ENCODE measurements around the gene TMEM213.
A peak's percentile ranks its signal among the peaks of the same experiment; 100 is the strongest.
"Not testable (repeated sequence)": the region's sequence is repeated elsewhere in the genome, so short reads cannot be mapped to it uniquely, and the experiment has no call there.

The TMEM213 gene

GRCh38 chr7:138797715-138798320 is at the start of gene TMEM213, which contains the start of gene ATP6V0A4:
Gene TMEM213 (plus strand): TSS chr7:138797994. CDS start chr7:138798105, 111 bp downstream.
Gene ATP6V0A4 (minus strand): TSS chr7:138798196. CDS start chr7:138771247, 26,949 bp downstream.
- no peak for DNase-seq

DNA sequence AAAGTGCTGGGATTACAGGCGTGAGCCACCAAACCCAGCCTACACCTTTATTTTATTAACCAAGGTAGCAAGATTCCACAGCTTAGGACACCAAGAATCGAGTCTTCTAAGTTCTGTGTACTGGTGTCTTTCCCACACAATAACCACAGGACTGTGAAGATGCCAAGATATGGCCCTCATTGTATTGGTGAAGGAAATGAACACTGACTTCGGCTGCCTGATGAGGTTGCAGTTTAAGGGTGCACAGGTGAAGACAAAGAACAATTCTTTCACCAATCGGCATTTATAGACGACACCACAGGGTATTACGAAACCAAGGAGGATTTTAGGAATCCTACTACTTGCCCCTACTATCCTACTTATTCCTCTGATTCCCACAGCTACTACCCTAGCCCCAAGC is 49.1 kb upstream of the TMEM213 start:
- DNase-seq: no peak

DNA sequence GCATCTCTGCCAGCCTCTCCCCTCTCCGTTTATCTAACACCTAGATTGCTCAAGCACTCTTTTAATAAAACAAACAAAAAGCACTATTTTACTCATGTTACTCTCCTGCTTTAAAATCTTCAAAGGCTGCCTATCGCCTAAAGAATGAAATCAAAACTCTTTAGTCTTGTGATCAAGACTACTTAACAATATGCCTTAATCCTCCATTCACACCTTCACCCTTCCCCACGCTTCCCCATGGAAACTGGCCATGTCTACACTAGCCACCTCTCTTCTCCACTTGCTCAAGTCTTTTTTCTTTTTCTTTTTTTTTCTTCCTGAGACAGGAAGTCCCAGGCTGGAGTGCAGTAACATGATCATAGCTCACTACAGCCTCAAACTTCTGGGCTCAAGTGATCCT is 47.8 kb upstream of the TMEM213 start:
- DNase-seq: no peak

- DNase-seq: no peak
These were observed 47.3 kb upstream of the TMEM213 start for GRCh38 chr7:138750473-138750872.

DNA sequence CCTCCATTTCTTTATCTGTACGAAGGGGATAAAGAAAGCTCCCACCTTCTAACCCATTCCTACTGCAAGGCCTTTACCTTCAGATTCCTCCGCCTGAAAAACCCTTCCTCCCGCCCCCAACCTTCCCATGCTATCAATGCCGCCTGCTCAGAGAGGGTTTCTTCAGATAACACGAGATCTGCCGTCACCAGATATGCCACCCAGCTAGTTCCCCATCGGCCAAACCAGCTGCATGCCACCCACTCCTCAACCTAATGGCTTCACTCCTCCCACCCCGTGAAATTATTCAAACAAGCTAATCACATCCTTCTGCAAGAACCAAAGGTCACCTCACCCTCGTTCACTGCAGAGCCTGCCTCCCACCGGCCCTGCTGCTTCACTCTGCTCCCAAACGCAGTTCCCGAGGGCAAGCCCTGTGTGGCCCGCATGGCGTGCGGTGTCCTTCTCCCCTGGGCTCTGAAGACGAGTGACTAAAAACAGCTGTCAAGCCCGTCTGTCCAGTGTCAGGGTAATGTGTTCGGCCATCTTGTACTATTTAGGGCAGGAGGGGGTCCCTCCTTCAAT is 46.8 kb upstream of the TMEM213 start:
- no peak for DNase-seq

DNA sequence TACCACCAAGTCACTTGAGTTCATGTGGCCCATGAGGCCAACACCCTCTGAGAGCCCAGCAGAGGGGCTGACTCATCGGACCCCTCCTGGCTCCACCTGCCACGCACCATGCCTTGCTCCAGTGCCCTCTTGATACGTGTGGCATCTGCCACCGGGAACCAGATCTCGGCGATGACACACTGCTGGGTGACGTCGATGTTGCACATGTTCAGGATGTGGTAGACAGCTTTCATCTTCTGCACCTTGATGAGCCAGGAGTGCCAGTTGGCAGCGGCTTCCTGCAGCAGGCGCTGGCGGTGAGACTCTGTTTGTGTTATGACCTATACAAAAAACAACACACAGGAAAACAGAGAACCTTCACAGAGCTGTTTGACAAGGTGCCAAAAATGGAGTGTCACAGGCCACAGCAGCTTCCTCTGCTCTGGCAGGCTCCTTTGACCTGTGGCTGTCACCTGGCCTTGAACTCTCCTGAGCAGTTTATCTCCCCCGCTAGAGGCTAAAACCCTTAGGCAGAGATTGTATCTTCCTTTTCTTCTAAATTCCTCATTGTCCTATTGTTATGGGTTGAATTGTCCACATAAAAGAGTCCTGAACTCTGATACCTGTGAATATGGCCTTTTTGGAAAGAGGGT is 45.2 kb upstream of the TMEM213 start:
- peak; percentile 85 for DNase-seq

GRCh38 chr7:138753150-138753518 is 44.7 kb upstream of the TMEM213 start:
- no peak for DNase-seq

- no peak for DNase-seq
These were observed 44.2 kb upstream of the TMEM213 start for GRCh38 chr7:138753610-138754009.

DNA sequence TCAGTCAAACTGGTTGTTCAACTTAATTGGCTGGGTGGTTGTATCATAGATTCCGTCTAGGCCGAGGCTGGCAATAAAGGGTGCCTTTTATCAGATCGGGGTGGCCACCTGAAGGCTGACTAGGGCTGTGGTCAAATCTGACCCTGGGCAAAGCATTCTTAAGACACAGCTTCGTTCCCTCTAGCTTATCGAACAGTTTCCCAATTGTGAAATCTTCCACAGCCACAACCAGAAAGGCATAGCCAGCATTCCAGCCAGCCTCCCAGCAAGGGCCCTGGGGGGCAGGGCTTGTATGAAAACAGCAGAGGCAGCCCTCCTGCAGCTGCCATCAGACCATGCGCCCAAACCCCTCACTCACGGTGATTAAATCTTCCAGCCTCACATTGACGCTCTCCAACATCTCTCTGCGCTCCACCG is 42.5 kb upstream of the TMEM213 start:
- DNase-seq: no peak

- no peak for DNase-seq
These were observed 41.8 kb upstream of the TMEM213 start for GRCh38 chr7:138755842-138756590.

DNA sequence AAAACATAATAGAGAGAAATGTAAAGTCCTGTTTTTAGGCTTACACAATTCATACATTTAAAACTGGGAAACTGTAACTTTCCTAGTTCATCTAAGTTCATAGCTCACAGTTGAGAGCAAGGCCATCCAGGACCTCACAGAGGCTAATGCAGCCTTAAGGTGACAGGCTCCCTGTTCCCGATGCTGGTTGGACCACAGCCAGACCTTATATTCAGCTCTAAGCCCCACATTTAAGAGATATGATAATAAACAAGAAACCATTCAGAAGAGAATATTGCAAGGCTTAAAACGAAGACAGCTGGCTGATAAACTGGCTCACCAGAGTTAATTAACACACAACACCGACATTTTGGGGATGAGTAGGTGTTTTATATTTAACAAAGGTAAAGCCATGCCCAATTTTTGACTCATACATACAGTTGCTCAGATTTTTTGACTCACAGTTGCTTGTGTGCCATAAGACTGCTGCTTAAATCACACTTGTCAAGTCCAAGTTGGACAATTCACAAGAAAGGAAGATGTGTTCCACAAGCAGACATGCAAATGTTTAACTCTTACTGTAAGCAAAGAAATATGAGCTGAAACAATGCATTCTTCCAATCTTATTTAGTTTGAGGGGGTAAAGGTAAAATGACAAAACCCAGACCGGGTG is 41.1 kb upstream of the TMEM213 start:
- no peak for DNase-seq

GRCh38 chr7:138768241-138768640 is 29.6 kb upstream of the TMEM213 start:
- no peak for DNase-seq

- no peak for DNase-seq
These were observed 26.9 kb upstream of the TMEM213 start for GRCh38 chr7:138770904-138771303.

- no peak for DNase-seq
These were observed 24.6 kb upstream of the TMEM213 start for GRCh38 chr7:138773176-138773575.

GRCh38 chr7:138773817-138774216 is 24.0 kb upstream of the TMEM213 start:
- no peak for DNase-seq

DNA sequence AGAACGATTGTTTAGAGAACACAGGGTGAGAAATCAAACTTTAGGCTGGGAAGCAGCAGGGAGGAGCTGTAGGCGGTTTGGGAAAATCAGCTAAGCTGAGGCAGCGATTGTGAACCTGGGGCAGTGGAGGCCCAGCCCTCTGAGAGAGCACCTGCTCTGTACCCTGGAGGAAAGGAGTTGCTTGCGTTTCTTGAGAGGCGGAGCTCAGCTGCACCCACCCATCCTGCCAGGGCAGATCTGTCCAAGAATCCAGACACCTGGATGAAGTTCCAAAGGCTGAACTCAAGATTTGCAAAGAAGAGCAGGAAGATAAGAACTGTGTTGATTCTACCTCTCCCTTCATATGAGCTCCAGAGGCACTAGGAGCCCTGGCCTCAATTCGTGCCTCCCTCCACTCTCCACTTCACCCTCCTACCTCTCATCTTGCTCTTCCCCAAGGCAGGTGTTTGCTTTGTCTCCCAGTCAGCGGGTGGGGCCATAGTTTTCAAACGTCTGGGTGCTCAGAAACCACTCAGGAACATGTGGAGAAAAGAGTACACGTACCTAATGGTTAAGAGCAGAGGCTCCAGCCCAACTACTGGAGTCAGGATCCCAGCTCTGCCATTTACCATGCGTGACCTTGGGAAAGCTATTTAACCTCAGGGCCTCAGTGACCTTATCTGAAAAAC is 21.5 kb upstream of the TMEM213 start:
- no peak for DNase-seq

- DNase-seq: no peak
These were observed 16.8 kb upstream of the TMEM213 start for GRCh38 chr7:138781004-138781403.

DNA sequence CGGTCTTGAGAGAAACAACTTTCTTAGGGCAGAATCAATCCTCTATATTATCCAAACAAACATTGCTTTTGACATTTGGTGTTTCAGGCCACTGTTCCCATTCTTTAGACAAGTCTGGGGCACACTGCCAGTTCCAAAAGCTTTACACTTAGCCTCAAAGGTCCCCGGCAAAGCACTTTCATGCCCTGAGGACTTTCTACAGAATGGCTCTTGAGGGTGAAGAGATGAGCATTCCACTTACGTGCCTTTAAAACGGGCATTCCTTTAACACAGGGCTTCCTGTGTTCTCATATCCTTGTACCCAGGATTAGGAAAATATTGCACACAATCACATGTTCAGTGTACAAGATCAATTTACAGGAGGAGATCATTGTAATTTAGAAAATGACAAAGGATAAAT is 13.1 kb upstream of the TMEM213 start:
- DNase-seq: no peak

- DNase-seq: no peak
These were observed 12.0 kb upstream of the TMEM213 start for GRCh38 chr7:138785587-138786437.

- no peak for DNase-seq
These were observed 1.7 kb upstream of the TMEM213 start for GRCh38 chr7:138796038-138796615.

GRCh38 chr7:138797046-138797445 is 748 bp upstream of the TMEM213 start:
- not testable (repeated sequence) for DNase-seq

Data from stimulated activated CD4-positive, alpha-beta T cell treated with anti-CD3 and anti-CD28 coated beads, Interleukin-4, amount 100 ng/mL, for 24 hours (primary cell).